Measurements from ENCODE around the gene ZDHHC6.

Gene ZDHHC6

DNA sequence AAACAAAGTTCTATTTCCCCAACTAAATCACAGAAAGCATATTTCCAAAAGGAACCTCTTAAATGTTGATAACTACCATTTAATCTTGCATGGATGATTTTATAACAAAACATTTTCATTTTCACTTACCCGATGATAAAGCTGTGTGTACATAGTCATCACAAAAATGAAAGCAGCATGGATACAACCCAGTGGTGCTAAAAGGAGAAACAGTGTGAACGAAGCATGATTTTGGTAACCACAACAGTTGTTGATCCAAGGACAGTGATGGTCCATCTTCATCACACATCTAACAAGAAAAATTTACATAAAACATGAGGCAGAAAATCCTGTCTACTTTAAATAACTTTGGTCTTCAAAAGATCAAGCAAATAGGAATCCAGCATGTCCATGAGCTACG is 4.7 kb downstream of the ZDHHC6 start:
- H3K9me3 ChIP-seq (ENCODE audit: control insufficient read depth, low read length): no peaks in the 10 kb centered on the region
- H3K36me3 ChIP-seq (ENCODE audit: control insufficient read depth, insufficient read depth, low read length): peaks cover 69% of the 10 kb centered on the region
- H3K4me3 ChIP-seq (ENCODE audit: extremely low read depth, insufficient read depth, low read length, poor library complexity, severe bottlenecking): no peak overlapping the region
- H3K4me1 ChIP-seq (ENCODE audit: control insufficient read depth, insufficient read depth, low read length, poor library complexity, severe bottlenecking): peaks cover 4% of the 10 kb centered on the region
- WGBS, 2 experiments (ENCODE audit: insufficient coverage in 2 of 2): 80% methylated on average over 1 of the region's 3 CpGs
- H3K27ac ChIP-seq (ENCODE audit: low read depth, low read length, severe bottlenecking): no peak overlapping the region

DNA sequence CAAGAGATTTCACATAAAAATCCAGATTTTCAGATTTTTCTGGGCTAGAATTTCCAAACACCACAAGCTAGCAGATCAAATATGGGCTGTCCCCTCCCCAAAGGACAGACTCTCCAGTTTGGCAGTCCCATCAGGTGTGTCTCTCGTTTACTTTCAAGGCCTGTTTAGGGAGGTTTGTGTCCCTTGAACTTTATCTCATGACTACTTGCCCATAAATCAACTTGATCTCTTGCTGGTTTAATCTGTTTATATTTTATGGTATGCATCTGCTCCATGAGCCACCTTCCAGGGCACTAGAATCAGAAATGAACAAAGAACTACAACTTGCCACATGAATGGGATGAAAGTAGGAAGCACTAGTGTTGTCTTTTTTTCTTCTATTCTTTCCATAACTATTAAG is 5.2 kb downstream of the ZDHHC6 start:
- 80% methylated on average over 1 of the region's 1 CpG; no CpG with 5 or more reads in 1 of the 2 experiments for WGBS, 2 experiments (ENCODE audit: insufficient coverage in 2 of 2)
- Histone ChIP-seq H3K4me1 (ENCODE audit: control insufficient read depth, insufficient read depth, low read length, poor library complexity, severe bottlenecking) (peaks cover 4% of the 10 kb centered on the region), H3K4me3 (ENCODE audit: extremely low read depth, insufficient read depth, low read length, poor library complexity, severe bottlenecking) (no peak overlapping the region), H3K9me3 (ENCODE audit: control insufficient read depth, low read length) (no peaks in the 10 kb centered on the region), H3K36me3 (ENCODE audit: control insufficient read depth, insufficient read depth, low read length) (peaks cover 75% of the 10 kb centered on the region), H3K27ac (ENCODE audit: low read depth, low read length, severe bottlenecking) (no peak overlapping the region)

- 100% methylated on average over 1 of the region's 4 CpGs for WGBS, 2 experiments (ENCODE audit: insufficient coverage in 2 of 2)
- peaks cover 69% of the 10 kb centered on the region for H3K36me3 ChIP-seq (ENCODE audit: control insufficient read depth, insufficient read depth, low read length)
Observed at GRCh38 chr10:112438356-112438755, 8.4 kb downstream of the ZDHHC6 start.

DNA sequence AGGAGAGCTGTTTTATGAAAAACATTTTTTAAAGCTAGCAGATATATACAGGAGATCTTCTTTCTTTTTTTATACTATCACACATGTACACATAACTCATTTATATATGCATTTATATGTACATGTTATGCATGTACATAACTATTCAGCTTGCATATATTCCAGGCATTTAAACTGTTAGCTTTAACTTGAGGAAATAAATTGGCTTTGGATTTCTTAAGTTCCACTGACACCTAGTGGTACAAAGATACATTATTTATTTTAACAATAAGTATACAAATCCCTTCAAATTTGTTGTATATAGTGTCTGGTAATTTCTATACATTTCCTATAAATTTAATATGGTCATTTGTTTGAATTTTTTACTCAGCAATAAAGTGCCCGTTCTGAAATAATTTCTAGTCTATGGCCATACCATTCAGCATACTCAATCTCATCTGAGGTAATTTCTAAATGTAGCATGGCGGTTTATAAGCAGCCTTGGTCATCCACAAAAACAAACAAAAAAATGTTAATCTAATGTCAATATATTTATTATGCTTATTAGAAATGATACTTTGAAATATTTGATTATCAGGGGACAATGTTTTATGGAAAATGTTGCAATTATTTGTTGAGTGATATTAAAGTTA is 11.6 kb downstream of the ZDHHC6 start:
- Histone ChIP-seq H3K9me3 (ENCODE audit: control insufficient read depth, low read length) (no peaks in the 10 kb centered on the region), H3K4me3 (ENCODE audit: extremely low read depth, insufficient read depth, low read length, poor library complexity, severe bottlenecking) (no peak overlapping the region), H3K4me1 (ENCODE audit: control insufficient read depth, insufficient read depth, low read length, poor library complexity, severe bottlenecking) (no peaks in the 10 kb centered on the region), H3K27ac (ENCODE audit: low read depth, low read length, severe bottlenecking) (no peak overlapping the region), H3K36me3 (ENCODE audit: control insufficient read depth, insufficient read depth, low read length) (peaks cover 78% of the 10 kb centered on the region)
- no CpG with 5 or more reads among the region's 2 CpGs for WGBS, 2 experiments (ENCODE audit: insufficient coverage in 2 of 2)

More at GRCh38 chr10:112438356-112438755, 8.4 kb downstream of the ZDHHC6 start:
- H3K9me3 ChIP-seq (ENCODE audit: control insufficient read depth, low read length): no peaks in the 10 kb centered on the region
- no peaks in the 10 kb centered on the region for H3K4me1 ChIP-seq (ENCODE audit: control insufficient read depth, insufficient read depth, low read length, poor library complexity, severe bottlenecking)
- H3K27ac ChIP-seq (ENCODE audit: low read depth, low read length, severe bottlenecking): no peak overlapping the region
- H3K4me3 ChIP-seq (ENCODE audit: extremely low read depth, insufficient read depth, low read length, poor library complexity, severe bottlenecking): no peak overlapping the region

- no CpG with 5 or more reads among the region's 2 CpGs for WGBS, 2 experiments (ENCODE audit: insufficient coverage in 2 of 2)
- peaks cover 70% of the 10 kb centered on the region for H3K36me3 ChIP-seq (ENCODE audit: control insufficient read depth, insufficient read depth, low read length)
- H3K4me3 ChIP-seq (ENCODE audit: extremely low read depth, insufficient read depth, low read length, poor library complexity, severe bottlenecking): no peak overlapping the region
- H3K4me1 ChIP-seq (ENCODE audit: control insufficient read depth, insufficient read depth, low read length, poor library complexity, severe bottlenecking): no peaks in the 10 kb centered on the region
- no peak overlapping the region for H3K27ac ChIP-seq (ENCODE audit: low read depth, low read length, severe bottlenecking)
- no peaks in the 10 kb centered on the region for H3K9me3 ChIP-seq (ENCODE audit: control insufficient read depth, low read length)
Observed at GRCh38 chr10:112433136-112433535, 13.6 kb downstream of the ZDHHC6 start.

GRCh38 chr10:112429654-112430230 is 17.0 kb downstream of the ZDHHC6 start:
- Histone ChIP-seq H3K27ac (ENCODE audit: low read depth, low read length, severe bottlenecking) (no peak overlapping the region), H3K4me3 (ENCODE audit: extremely low read depth, insufficient read depth, low read length, poor library complexity, severe bottlenecking) (no peak overlapping the region), H3K9me3 (ENCODE audit: control insufficient read depth, low read length) (no peaks in the 10 kb centered on the region), H3K4me1 (ENCODE audit: control insufficient read depth, insufficient read depth, low read length, poor library complexity, severe bottlenecking) (no peaks in the 10 kb centered on the region), H3K36me3 (ENCODE audit: control insufficient read depth, insufficient read depth, low read length) (peaks cover 53% of the 10 kb centered on the region)
- 95 to 97% methylated on average over 10 of the region's 15 CpGs for WGBS, 2 experiments (ENCODE audit: insufficient coverage in 2 of 2)

DNA sequence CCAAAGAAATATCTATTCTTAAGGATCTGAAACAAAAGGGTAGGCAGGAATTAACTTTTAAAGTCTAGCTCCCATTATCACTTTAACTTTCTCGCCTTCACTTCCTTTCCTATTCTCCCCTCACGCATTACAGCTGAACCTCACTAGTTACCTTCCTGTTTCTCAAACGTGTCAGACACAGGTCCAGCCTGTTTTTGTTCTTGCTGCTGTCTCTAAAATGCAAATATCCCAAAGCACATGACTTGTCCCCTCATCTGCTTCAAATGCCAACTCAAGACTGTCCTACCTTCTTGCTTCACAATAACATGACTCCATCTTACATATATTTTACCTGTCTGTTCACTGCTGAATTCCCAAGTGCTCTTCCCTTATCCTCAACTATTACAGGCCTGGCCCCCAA is 17.6 kb downstream of the ZDHHC6 start:
- H3K9me3 ChIP-seq (ENCODE audit: control insufficient read depth, low read length): no peaks in the 10 kb centered on the region
- H3K27ac ChIP-seq (ENCODE audit: low read depth, low read length, severe bottlenecking): no peak overlapping the region
- H3K4me1 ChIP-seq (ENCODE audit: control insufficient read depth, insufficient read depth, low read length, poor library complexity, severe bottlenecking): no peaks in the 10 kb centered on the region
- peaks cover 47% of the 10 kb centered on the region for H3K36me3 ChIP-seq (ENCODE audit: control insufficient read depth, insufficient read depth, low read length)
- 79 to 86% methylated on average over 3 of the region's 3 CpGs for WGBS, 2 experiments (ENCODE audit: insufficient coverage in 2 of 2)
- H3K4me3 ChIP-seq (ENCODE audit: extremely low read depth, insufficient read depth, low read length, poor library complexity, severe bottlenecking): no peak overlapping the region

DNA sequence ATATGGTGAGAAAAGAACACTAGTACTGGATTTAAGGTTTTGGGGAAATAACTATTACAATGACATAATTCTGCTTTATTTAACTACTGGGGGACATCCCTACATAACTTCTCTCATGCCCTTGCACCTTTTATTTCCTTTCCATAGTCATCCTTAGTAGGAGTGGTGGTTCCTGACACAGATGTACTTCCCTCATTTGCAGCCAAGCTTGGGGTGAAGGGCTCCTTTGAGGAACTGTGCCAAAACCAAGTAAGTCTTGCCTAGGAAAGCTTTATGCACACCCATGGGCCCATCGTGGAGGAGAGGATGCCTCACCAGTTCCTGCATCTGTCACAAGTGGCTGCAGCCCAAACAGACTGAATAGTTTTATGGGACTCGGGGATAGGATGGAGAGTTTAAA is 20.6 kb downstream of the ZDHHC6 start:
- Histone ChIP-seq H3K27ac (ENCODE audit: low read depth, low read length, severe bottlenecking) (no peak overlapping the region), H3K36me3 (ENCODE audit: control insufficient read depth, insufficient read depth, low read length) (peaks cover 17% of the 10 kb centered on the region), H3K4me1 (ENCODE audit: control insufficient read depth, insufficient read depth, low read length, poor library complexity, severe bottlenecking) (no peaks in the 10 kb centered on the region), H3K9me3 (ENCODE audit: control insufficient read depth, low read length) (no peaks in the 10 kb centered on the region), H3K4me3 (ENCODE audit: extremely low read depth, insufficient read depth, low read length, poor library complexity, severe bottlenecking) (no peak overlapping the region)
- WGBS, 2 experiments (ENCODE audit: insufficient coverage in 2 of 2): 100% methylated on average over 1 of the region's 2 CpGs; no CpG with 5 or more reads in 1 of the 2 experiments

DNA sequence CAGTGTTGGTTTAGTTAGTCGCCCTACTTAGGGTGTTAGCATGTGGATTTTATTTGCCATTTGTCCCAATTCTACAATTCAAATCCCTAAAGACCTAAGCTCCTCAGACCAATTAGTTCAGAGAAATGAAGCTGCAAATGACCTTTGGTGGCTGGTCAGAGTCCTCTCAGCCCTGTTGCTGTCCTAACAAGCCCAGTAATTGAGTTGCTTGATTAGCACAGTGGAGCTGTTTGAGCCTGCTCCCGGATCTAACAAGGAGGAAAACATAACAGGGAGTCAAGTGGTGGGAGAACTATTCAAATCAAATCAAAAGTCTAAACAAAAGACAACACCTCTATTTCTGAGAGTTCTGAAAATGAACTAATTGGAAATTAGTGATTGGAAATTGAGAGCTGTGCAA is 22.1 kb downstream of the ZDHHC6 start:
- H3K4me1 ChIP-seq (ENCODE audit: control insufficient read depth, insufficient read depth, low read length, poor library complexity, severe bottlenecking): no peaks in the 10 kb centered on the region
- peaks cover 4% of the 10 kb centered on the region for H3K36me3 ChIP-seq (ENCODE audit: control insufficient read depth, insufficient read depth, low read length)
- 80% methylated on average over 1 of the region's 2 CpGs; no CpG with 5 or more reads in 1 of the 2 experiments for WGBS, 2 experiments (ENCODE audit: insufficient coverage in 2 of 2)
- no peak overlapping the region for H3K4me3 ChIP-seq (ENCODE audit: extremely low read depth, insufficient read depth, low read length, poor library complexity, severe bottlenecking)
- no peak overlapping the region for H3K27ac ChIP-seq (ENCODE audit: low read depth, low read length, severe bottlenecking)
- no peaks in the 10 kb centered on the region for H3K9me3 ChIP-seq (ENCODE audit: control insufficient read depth, low read length)

DNA sequence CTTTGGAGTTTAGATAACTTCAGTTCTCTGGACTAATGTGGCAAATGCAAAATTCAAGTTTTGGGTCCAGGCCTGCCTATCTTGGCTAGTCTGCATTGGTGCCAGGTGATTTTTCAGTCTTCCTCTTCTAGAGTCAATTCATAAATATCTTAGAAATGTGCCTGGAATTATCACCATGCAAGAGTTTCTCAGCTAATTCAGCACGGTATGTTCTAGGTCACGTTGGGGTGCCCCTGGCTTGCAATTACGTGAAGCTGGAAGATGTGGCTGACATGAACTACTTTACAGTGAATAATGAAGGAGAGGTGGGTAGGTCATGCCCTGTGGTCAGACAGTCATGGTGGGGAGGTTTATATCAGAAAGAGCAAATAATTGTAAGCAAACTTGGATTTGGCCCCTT is 25.0 kb downstream of the ZDHHC6 start:
- 92% methylated on average over 3 of the region's 3 CpGs for WGBS, 2 experiments (ENCODE audit: insufficient coverage in 2 of 2)
- no peak overlapping the region for H3K4me3 ChIP-seq (ENCODE audit: extremely low read depth, insufficient read depth, low read length, poor library complexity, severe bottlenecking)

GRCh38 chr10:112412696-112413095 is 34.0 kb downstream of the ZDHHC6 start:
- Histone ChIP-seq H3K27ac (ENCODE audit: low read depth, low read length, severe bottlenecking) (no peak overlapping the region), H3K4me1 (ENCODE audit: control insufficient read depth, insufficient read depth, low read length, poor library complexity, severe bottlenecking) (no peaks in the 10 kb centered on the region), H3K9me3 (ENCODE audit: control insufficient read depth, low read length) (no peaks in the 10 kb centered on the region), H3K36me3 (ENCODE audit: control insufficient read depth, insufficient read depth, low read length) (no peaks in the 10 kb centered on the region), H3K4me3 (ENCODE audit: extremely low read depth, insufficient read depth, low read length, poor library complexity, severe bottlenecking) (no peak overlapping the region)
- WGBS, 2 experiments (ENCODE audit: insufficient coverage in 2 of 2): 93 to 100% methylated on average over 2 of the region's 2 CpGs

More for the DNA sequence above, 25.0 kb downstream of the ZDHHC6 start:
- Histone ChIP-seq H3K27ac (ENCODE audit: low read depth, low read length, severe bottlenecking) (no peak overlapping the region), H3K4me1 (ENCODE audit: control insufficient read depth, insufficient read depth, low read length, poor library complexity, severe bottlenecking) (no peaks in the 10 kb centered on the region), H3K36me3 (ENCODE audit: control insufficient read depth, insufficient read depth, low read length) (no peaks in the 10 kb centered on the region), H3K9me3 (ENCODE audit: control insufficient read depth, low read length) (no peaks in the 10 kb centered on the region)
